Keratinocyte (primary cell): ENCODE data around the gene HOXB8.

ENCODE experiments used
- CTCF ChIP-seq, 3 experiments: IDR thresholded peaks in 1 of 3; conservative IDR thresholded peaks in 1 of 3; optimal IDR thresholded peaks in 1 of 3; 2 replicates in 2 of 3; 3 replicates in 1 of 3; pipeline versions ENCODE3 to v1.5.1; 2011; ENCODE audit warnings: low read length in 3 of 3, mild to moderate bottlenecking in 3 of 3, moderate library complexity in 2 of 3, control low read depth in 1 of 3, inconsistent platforms in 1 of 3; ENCODE audit not compliant: insufficient read depth in 2 of 3; ENCODE audit errors: extremely low read depth in 1 of 3
- EZH2 ChIP-seq: IDR thresholded peaks from one replicate; pipeline ENCODE4 v1.6.1; 2012; ENCODE audit warnings: inconsistent platforms, mild to moderate bottlenecking, low read length, moderate library complexity

GRCh38 chr17:48575066-48575582 lies 40.0 kb downstream of the HOXB8 start:
- no peak for TF ChIP-seq CTCF (optimal IDR thresholded peaks at IDR 0.05 in 1 of 3, IDR thresholded peaks at IDR 0.05 in 1 of 3, conservative IDR thresholded peaks at IDR 0.05 in 1 of 3; ENCODE audit: extremely low read depth in 1 of 3, insufficient read depth in 2 of 3, low read length in 3 of 3)
- TF ChIP-seq EZH2 = no peak
